Activated T-helper 1 cell treated with anti-CD3 and anti-CD28 coated beads, Interleukin-2, amount 50 U/mL, for 16 hours (primary cell): Measurements from ENCODE around the gene POLR1E.

Source experiments
- DNase-seq, 2 donors: peaks; one replicate each; pipeline ENCODE4 v3.0.0-alpha.2; 2020; ENCODE audit warnings: low read depth in 1 of 2, low spot score in 1 of 2

Gene POLR1E

DNA sequence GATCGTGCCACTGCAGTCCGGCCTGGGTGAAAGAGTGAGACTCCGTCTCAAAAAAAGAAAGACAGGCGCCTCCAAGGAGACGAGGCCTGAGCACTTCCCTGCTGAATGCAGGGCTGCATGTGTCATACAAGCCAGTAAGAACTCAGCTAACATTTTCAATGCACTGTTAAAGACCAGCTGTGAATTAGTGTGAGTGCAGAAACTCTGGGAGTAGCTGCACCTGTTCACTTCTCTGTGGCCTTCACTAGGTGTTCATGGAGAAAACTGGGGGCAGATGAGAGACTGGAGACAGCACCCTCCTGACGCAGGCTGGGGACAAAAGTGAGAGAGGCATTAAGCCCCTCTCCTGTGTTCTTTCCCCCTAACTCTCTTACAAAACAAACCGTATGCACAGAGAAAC, 48.7 kb downstream of the POLR1E start:
- DNase-seq = no peak

DNA sequence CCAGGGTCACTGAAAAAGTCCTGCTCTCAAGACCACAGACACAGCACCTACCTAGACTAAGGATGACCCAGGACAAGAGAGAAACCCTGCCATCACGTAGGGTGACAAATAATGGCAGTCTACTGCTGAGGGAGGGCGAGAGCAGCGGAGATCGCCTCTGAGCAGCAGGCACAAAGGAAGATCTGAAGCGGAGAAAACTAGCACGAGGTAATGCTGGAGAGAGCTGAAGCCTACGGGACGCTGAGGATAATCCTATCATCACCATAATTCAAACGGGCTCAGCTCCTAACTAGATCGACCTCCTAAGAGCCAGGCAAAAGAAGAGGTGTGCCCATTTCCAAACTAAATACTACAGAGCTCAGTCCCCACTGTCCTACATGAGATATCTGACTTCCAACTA, 49.2 kb downstream of the POLR1E start:
- no peak for DNase-seq

DNA sequence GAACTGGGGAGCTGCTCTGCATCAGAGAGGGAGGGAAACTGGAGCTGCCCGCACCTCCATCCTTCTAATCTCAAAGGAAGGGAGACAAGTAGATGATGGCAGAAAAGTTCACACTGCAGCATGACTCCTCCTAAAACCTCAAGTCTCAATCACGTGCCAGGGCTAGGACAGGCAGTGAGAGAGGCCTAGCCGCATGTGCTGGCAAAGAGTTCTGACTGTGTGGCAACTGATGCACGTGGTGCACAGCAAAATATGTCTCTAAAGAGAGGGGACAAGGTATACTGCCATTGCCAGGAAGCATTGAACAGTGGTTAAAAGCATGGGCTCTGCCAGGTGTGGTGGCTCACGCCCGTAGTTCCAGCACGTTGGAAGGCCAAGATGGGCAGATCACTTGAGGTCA, 52.4 kb downstream of the POLR1E start:
- DNase-seq = no peak

DNA sequence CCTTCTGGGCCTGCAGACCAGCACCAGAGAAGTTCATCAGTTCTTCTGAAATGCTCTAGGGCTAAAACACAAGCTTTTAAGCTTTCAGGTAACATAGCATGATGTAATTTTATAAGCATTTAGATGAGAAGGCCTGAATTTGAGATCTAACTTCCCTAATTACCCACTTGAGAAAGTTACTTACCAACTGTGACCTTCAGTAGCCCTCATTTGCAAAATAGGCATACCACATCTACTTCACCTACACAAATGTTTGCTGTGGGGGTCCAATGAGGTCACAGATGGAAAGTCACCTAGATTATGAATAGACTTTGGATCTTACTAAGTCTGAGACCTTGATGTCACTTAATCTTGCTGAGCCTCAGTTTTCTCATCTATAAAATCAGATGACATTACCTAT, 53.9 kb downstream of the POLR1E start:
- no peak for DNase-seq

DNA sequence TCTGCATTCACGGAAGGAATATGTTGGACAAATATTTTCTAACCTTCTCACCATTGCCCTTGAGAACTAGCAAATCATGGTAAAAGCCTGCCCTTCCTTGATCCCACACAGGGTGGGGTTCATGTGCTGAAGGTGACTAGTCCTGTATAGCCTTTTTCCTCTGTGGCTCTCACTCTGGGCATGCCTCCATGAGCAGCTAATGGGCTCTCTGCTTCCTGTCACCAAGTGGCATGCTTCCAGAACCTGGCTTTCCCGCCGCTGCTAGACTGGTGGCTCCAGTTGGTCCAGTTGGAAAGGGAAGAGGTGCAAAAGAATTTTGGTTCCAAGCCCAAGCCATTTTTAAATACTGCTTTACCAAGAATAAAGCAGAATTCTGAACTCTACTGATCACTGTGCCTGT, 54.9 kb downstream of the POLR1E start:
- no peak for DNase-seq

DNA sequence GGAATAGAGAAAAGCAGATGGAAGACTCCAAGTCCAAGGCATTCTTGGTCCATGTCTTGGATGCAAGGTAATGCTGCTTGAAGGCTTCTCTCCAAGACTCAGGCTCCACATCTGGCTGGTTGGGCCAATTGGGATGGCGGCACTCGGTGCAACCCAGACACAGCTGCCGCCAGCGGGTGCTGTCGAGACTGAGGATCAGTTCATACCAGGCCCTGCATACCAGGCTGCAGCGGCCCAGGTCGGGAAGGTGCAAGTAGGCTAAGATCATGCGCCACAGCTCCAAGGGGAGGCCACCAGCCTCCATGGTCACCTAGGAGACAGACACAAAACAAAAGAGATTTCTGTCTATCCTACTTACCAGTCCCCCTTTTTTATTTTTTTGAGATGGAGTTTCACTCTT, 55.7 kb downstream of the POLR1E start:
- DNase-seq = no peak

DNA sequence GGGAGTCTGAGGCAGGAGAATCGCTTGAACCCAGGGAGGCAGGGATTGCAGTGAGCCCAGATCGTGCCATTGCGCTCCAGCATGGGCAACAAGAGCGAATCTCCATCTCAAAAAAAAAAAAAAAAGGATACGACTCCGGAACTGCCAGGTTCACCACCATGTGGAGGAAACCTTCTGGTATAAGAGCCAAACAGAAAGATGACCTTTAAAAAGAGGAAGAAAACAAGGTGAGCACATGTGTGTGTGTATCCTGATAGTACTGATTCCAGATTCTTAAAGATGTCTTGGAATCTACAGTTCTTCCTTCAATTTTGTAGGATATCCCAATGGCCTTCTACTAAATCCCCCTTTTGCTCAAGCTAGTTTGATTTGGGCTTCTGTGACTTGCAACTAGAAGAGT, 56.7 kb downstream of the POLR1E start:
- no peak for DNase-seq

DNA sequence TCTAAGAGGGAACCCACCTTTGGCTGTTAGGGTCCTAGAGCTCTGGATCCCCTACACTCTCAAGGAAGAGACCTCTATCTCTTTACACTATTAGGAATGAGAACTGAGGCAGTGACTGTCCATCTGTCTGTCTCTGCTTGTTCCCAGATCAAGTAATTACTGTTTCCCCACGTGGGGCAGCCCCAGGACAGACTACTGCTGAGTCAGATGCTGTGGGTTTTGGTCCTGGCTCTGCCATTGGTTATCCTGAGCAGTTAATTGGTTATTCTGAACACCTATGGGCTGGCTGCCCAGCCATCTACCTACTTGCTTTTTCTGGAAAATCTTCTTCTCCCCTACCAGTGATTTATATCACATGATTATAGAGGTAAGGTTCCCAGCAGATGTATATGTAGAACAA, 57.1 kb downstream of the POLR1E start:
- DNase-seq = no peak

DNA sequence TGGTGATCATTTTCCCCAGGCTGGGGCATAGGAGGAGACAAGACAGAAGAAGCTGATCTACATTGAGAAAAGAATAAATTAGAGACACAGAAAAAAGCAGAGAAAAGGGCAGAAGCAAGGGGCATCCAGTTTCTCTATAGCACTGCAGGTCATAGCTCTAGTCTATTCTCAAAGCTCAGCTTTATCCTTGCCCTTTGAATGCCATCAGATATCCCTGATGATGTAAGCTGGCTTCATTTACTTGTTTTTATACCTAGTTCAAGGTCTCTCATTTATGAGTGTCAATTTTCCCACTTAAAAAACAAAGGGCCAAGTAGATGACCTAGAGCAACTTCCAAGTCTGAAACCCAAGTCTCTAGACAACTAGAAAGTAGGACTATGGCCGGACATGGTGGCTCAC, 57.7 kb downstream of the POLR1E start:
- no peak for DNase-seq

DNA sequence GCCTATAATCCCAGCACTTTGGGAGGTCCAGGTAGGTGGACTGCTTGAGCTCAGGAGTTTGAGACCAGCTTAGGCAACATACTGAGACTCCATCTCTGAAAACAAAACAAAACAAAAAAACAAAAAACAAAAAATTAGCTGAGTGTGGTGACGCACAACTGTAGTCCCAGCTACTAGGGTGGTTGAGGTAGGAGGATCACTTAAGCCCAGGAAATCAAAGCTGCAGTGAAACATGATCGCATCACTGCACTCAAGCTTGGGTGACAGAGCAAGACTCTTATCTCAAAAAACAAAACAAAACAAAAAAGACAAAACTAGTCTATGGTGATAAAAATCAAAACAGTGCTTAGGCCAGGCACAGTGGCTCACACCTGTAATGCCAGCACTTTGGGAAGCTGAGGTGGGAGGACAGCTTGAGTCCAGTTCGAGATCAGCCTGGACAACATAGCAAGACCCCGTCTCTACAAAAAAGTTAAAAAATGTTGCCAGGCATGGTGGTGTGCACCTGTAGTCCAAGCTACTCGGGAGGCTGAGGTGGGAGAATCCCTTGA, 61.7 kb downstream of the POLR1E start:
- DNase-seq = no peak

DNA sequence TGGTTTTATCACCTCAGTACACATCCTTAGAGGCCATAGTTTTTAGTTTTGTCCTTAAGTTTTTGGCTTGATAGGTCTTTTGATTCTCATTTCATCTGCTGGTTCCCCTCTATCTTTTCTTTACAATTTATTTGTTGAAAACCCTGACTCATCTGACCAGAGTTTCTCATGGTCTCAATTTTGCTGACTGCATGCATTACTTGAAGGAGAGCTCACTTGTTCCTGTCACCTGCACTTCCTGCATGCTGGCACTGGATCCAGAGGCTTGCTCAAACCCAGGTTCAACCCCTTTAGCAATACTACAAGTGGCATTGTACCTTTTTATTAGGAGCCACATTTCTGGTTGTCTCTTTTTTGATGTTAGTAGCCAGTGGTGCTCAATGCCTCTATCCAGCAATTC, 63.8 kb downstream of the POLR1E start:
- no peak for DNase-seq

DNA sequence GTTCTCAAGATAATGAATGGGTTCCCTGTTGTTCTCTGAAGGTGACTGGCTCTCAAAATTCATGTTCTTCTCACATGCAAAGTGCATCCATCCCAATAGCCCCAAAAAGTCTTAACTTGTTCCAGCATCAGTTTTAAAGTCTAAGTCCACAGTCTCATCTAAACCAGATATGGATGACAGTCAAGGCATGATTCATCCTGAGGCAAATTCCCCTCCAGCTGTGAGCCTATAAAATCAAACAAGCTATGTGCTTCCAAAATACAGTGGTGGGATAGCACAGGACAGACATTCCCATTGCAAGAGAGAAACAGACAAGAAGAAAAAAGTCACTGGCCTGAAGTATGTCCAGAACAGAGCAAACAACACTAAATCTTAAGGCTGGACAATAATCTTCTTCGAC, 65.0 kb downstream of the POLR1E start:
- no peak for DNase-seq

DNA sequence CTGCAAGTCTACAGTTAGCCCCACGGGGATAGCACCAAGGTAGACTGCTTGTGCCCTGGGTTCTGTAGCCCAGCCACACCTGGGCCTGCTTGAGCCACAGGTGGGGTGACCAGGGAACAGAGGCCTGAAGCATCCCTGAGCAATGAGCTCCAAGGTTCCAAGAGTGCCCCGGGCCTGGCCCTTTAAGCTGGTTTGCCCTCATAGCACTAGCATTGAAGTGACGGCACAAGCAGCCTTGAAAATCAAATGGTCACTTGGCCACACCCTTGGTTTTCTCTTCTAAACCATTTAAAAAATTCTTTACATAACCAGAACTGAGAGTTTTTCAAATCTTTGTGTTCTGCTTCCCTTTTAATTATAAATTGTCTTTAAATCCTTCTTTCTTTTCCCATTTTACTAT, 65.7 kb downstream of the POLR1E start:
- DNase-seq = no peak

DNA sequence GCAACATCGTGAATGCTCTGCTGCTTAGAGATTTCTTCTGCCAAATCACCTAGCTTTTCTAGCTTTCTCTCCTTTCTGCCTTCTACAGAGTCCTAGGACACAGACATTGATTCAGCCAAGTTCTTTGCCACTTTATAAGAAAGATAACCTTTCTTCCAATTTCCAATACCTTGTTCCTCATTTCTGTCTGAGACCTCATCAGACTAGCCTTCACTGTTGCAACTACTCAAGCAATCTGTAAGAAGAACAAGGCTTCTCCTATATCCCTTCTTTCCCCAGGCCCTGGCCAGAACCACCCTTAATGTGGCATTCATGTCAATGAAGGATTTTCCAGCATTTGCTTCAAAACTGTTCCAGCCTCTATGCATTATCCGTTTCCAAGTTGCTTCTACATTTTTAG, 66.1 kb downstream of the POLR1E start:
- no peak for DNase-seq
